ENCODE measurements around the gene TSC22D1.
"Not testable (repeated sequence)": the region's sequence is repeated elsewhere in the genome, so short reads cannot be mapped to it uniquely, and the experiment has no call there.

The TSC22D1 gene

GRCh38 chr13:44575741-44576350 is at the start of gene TSC22D1:
TSS of gene TSC22D1 (minus strand) at chr13:44576330. CDS start at chr13:44576074, 256 bp downstream.
- no peak for DNase-seq

GRCh38 chr13:44622708-44623107 is 46.6 kb upstream of the TSC22D1 start:
- DNase-seq: no peak

- no peak for DNase-seq
These were observed 46.1 kb upstream of the TSC22D1 start for GRCh38 chr13:44622261-44622660.

- DNase-seq: no peak
These were observed 43.9 kb upstream of the TSC22D1 start for GRCh38 chr13:44620057-44620456.

- no peak for DNase-seq
These were observed 43.5 kb upstream of the TSC22D1 start for GRCh38 chr13:44619651-44620050.

- no peak for DNase-seq
These were observed 42.2 kb upstream of the TSC22D1 start for GRCh38 chr13:44618326-44618725.

- DNase-seq: no peak
These were observed 41.5 kb upstream of the TSC22D1 start for GRCh38 chr13:44617648-44618047.

GRCh38 chr13:44609137-44609536 is 33.0 kb upstream of the TSC22D1 start:
- no peak for DNase-seq

- no peak for DNase-seq
These were observed 29.6 kb upstream of the TSC22D1 start for GRCh38 chr13:44605721-44606120.

- DNase-seq: no peak
These were observed 29.1 kb upstream of the TSC22D1 start for GRCh38 chr13:44605275-44605674.

- DNase-seq: no peak
These were observed 25.5 kb upstream of the TSC22D1 start for GRCh38 chr13:44601586-44601985.

- DNase-seq: not testable (repeated sequence)
These were observed 17.9 kb upstream of the TSC22D1 start for GRCh38 chr13:44593861-44594592.

GRCh38 chr13:44592216-44592847 is 16.2 kb upstream of the TSC22D1 start:
- no peak for DNase-seq

GRCh38 chr13:44591316-44591715 is 15.2 kb upstream of the TSC22D1 start:
- DNase-seq: no peak

- no peak for DNase-seq
These were observed 7.0 kb upstream of the TSC22D1 start for GRCh38 chr13:44583137-44583536.

- peak; percentile 47 for DNase-seq
These were observed 1.9 kb upstream of the TSC22D1 start for GRCh38 chr13:44578067-44578400.

- peak; percentile 83 for DNase-seq
These were observed 1.3 kb upstream of the TSC22D1 start for GRCh38 chr13:44577236-44578066.

- no peak for DNase-seq
These were observed 463 bp upstream of the TSC22D1 start for GRCh38 chr13:44576351-44577235.

- no peak for DNase-seq
These were observed 1.1 kb downstream of the TSC22D1 start for GRCh38 chr13:44575035-44575434.

- DNase-seq: no peak
These were observed 1.7 kb downstream of the TSC22D1 start for GRCh38 chr13:44574466-44574855.

- no peak for DNase-seq
These were observed 2.2 kb downstream of the TSC22D1 start for GRCh38 chr13:44573790-44574465.

GRCh38 chr13:44573071-44573470 is 3.1 kb downstream of the TSC22D1 start:
- DNase-seq: no peak
